SK-N-SH treated with all-trans-retinoic acid at 6 μM for 48 hours (cell line): ENCODE data around the gene TMEM131L.

Experiments used
- ATAC-seq: fragments of 200-7000 bp; cut with Tn5 transposase; 3 replicates; pipeline ENCODE4 v1.9.1; 2020; ENCODE audit warnings: mild to moderate bottlenecking, moderate library complexity
- ARNTL ChIP-seq: fragments of 450-650 bp; formaldehyde crosslinking; IDR thresholded peaks from 2 replicates; pipeline ENCODE4 v1.5.0; 2020; ENCODE audit warnings: low read depth, mild to moderate bottlenecking, moderate library complexity, borderline replicate concordance
- BACH2 ChIP-seq: fragments of 250-450 bp; sonication (Bioruptor Pico); IDR thresholded peaks from 2 replicates; pipeline ENCODE4 v1.9.0; 2021; ENCODE audit warnings: mild to moderate bottlenecking, borderline replicate concordance
- CREB5 ChIP-seq: fragments of 250-450 bp; sonication (Bioruptor Pico); IDR thresholded peaks from 2 replicates; pipeline ENCODE4 v1.5.1; 2020; ENCODE audit warnings: low read depth, mild to moderate bottlenecking, moderate library complexity
- CSRNP3 ChIP-seq: fragments of 250-450 bp; sonication (Bioruptor Pico); IDR thresholded peaks from 2 replicates; pipeline ENCODE4 v1.5.1; 2021; ENCODE audit warnings: mild to moderate bottlenecking, moderate library complexity
- GLIS3 ChIP-seq: fragments of 250-450 bp; sonication (Bioruptor Pico); IDR thresholded peaks from 2 replicates; pipeline ENCODE4 v1.5.0; 2020; ENCODE audit warnings: mild to moderate bottlenecking, moderate library complexity
- ISL1 ChIP-seq: fragments of 250-450 bp; sonication (Bioruptor Pico); IDR thresholded peaks from 2 replicates; pipeline ENCODE4 v2.1.2; 2022; ENCODE audit warnings: mild to moderate bottlenecking, moderate library complexity
- OSR1 ChIP-seq: fragments of 250-450 bp; sonication (Bioruptor Pico); IDR thresholded peaks from 2 replicates; pipeline ENCODE4 v1.8.0; 2022; ENCODE audit warnings: moderate library complexity, mild to moderate bottlenecking, inconsistent platforms
- POU6F1 ChIP-seq: fragments of 250-450 bp; sonication (Bioruptor Pico); IDR thresholded peaks from 2 replicates; pipeline ENCODE4 v1.8.0; 2021; ENCODE audit warnings: low read depth, mild to moderate bottlenecking, moderate library complexity, borderline replicate concordance
- PPARA ChIP-seq: fragments of 250-450 bp; sonication (Bioruptor Pico); IDR thresholded peaks from 2 replicates; pipeline ENCODE4 v1.5.0; 2020; ENCODE audit warnings: mild to moderate bottlenecking, borderline replicate concordance
- SNAI2 ChIP-seq: fragments of 250-450 bp; sonication (Bioruptor Pico); IDR thresholded peaks from 2 replicates; pipeline ENCODE4 v1.5.0; 2020; ENCODE audit warnings: mild to moderate bottlenecking, moderate library complexity
- TSHZ2 ChIP-seq: fragments of 250-450 bp; sonication (Bioruptor Pico); IDR thresholded peaks from 2 replicates; pipeline ENCODE4 v1.5.0; 2020; ENCODE audit warnings: mild to moderate bottlenecking, moderate library complexity
- ZFP3 ChIP-seq: fragments of 250-450 bp; sonication (Bioruptor Pico); IDR thresholded peaks from 2 replicates; pipeline ENCODE4 v1.5.0; 2020; ENCODE audit warnings: mild to moderate bottlenecking, moderate library complexity

Gene TMEM131L

GRCh38 chr4:153474251-153474650 is 8.1 kb downstream of the TMEM131L start (continued):
- no peak for TF ChIP-seq CSRNP3 (CRISPR knock-in tag)
- TF ChIP-seq ZFP3 (CRISPR knock-in tag), result no peak
- no peak for TF ChIP-seq ISL1 (CRISPR knock-in tag)
- no peak for TF ChIP-seq ARNTL (CRISPR knock-in tag)

GRCh38 chr4:153476829-153477574 is 10.8 kb downstream of the TMEM131L start:
- no peak for ATAC-seq
- TF ChIP-seq POU6F1, result no peak
- TF ChIP-seq TSHZ2 (CRISPR knock-in tag), result no peak
- no peak for TF ChIP-seq GLIS3 (CRISPR knock-in tag)
- no peak for TF ChIP-seq OSR1 (CRISPR knock-in tag)
- TF ChIP-seq SNAI2 (CRISPR knock-in tag), result no peak
- no peak for TF ChIP-seq ARNTL (CRISPR knock-in tag)
- TF ChIP-seq PPARA (CRISPR knock-in tag), result no peak
- no peak for TF ChIP-seq CREB5 (CRISPR knock-in tag)

- ATAC-seq, result no peak
Measured at GRCh38 chr4:153479101-153479500, 12.9 kb downstream of the TMEM131L start.

More at GRCh38 chr4:153479101-153479500, 12.9 kb downstream of the TMEM131L start:
- TF ChIP-seq TSHZ2 (CRISPR knock-in tag) (no peak), ISL1 (CRISPR knock-in tag) (no peak), POU6F1 (no peak), BACH2 (CRISPR knock-in tag) (no peak)
